GM18526 (cell line): Measurements from ENCODE around the gene LIM2.

Source experiments
- POLR2A ChIP-seq: IDR thresholded peaks from 3 replicates; pipeline ENCODE4 v1.6.1; 2011; ENCODE audit not compliant: insufficient read length; ENCODE audit errors: extremely low read depth

LIM2 gene

GRCh38 chr19:51337141-51337860 is 50.5 kb downstream of the LIM2 start:
- TF ChIP-seq POLR2A, result no peak

- no peak for TF ChIP-seq POLR2A
Observed at GRCh38 chr19:51333836-51334460, 53.8 kb downstream of the LIM2 start.

GRCh38 chr19:51331716-51332115 is 56.1 kb downstream of the LIM2 start:
- no peak for TF ChIP-seq POLR2A

GRCh38 chr19:51331193-51331592 is 56.6 kb downstream of the LIM2 start:
- no peak for TF ChIP-seq POLR2A

- TF ChIP-seq POLR2A, result no peak
Observed at GRCh38 chr19:51330366-51330765, 57.4 kb downstream of the LIM2 start.
